ACC112 (cell line): ENCODE data around the gene STUM.

Experiments
- H2AFZ ChIP-seq: fragments of 200-600 bp; sonication (generic); one replicate; pipeline ENCODE4 v1.6.0; 2017; ENCODE audit warnings: antibody characterized with exemption, low read length; ENCODE audit not compliant: unreplicated experiment
- H3K27ac ChIP-seq: fragments of 200-600 bp; sonication (generic); 2 replicates; pipeline ENCODE4 v1.5.1; 2014; ENCODE audit warnings: low read depth, mild to moderate bottlenecking, antibody characterized with exemption, low read length, moderate library complexity
- H3K27me3 ChIP-seq: fragments of 200-600 bp; sonication (generic); 2 replicates; pipeline ENCODE4 v1.6.1; 2014; ENCODE audit warnings: mild to moderate bottlenecking, antibody characterized with exemption, low read length, moderate library complexity, mixed read lengths; ENCODE audit not compliant: insufficient read depth
- H3K36me3 ChIP-seq: fragments of 200-600 bp; sonication (generic); 2 replicates; pipeline ENCODE4 v1.6.1; 2016; ENCODE audit warnings: mild to moderate bottlenecking, antibody characterized with exemption, low read length, moderate library complexity, mixed read lengths; ENCODE audit not compliant: insufficient read depth
- H3K4me1 ChIP-seq: fragments of 200-600 bp; sonication (generic); one replicate; pipeline ENCODE4 v1.6.1; 2016; ENCODE audit warnings: low read length, mixed read lengths; ENCODE audit not compliant: insufficient read depth, unreplicated experiment, control insufficient read depth
- H3K4me3 ChIP-seq: fragments of 200-600 bp; sonication (generic); 2 replicates; pipeline ENCODE4 v1.5.1; 2014; ENCODE audit warnings: mild to moderate bottlenecking, low read depth, low read length
- H3K79me2 ChIP-seq: fragments of 200-600 bp; sonication (generic); one replicate; pipeline ENCODE4 v1.6.0; 2016; ENCODE audit warnings: low read length; ENCODE audit not compliant: control insufficient read depth, unreplicated experiment, insufficient read depth

Gene STUM

DNA sequence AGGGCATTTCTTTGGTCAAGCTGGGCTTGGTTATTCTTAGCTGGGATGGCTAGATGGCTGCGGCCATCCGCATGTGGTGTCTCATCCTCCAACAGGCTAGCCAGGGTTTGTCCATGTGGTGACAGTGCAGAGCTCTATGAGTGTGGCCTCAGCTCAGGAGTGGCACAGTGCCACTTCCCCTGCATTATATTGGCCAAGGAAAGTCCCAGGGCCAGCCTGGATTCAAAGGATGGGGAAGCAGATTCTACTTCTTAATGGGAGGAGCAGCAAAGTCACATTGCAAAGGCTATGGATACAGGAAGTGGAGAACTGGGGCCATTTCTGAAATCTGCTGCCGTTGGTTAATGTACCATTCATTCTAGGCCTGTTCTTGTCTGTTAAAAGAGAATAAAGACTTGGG lies 34.4 kb downstream of the STUM start:
- no peaks in the 10 kb centered on the region for H3K4me1 ChIP-seq
- H3K4me3 ChIP-seq, result no peak overlapping the region
- H3K79me2 ChIP-seq, result no peaks in the 10 kb centered on the region
- peaks cover 50% of the 10 kb centered on the region for H3K27me3 ChIP-seq
- H3K36me3 ChIP-seq, result no peaks in the 10 kb centered on the region
- H3K27ac ChIP-seq, result no peak overlapping the region
- no peak overlapping the region for H2AFZ ChIP-seq

DNA sequence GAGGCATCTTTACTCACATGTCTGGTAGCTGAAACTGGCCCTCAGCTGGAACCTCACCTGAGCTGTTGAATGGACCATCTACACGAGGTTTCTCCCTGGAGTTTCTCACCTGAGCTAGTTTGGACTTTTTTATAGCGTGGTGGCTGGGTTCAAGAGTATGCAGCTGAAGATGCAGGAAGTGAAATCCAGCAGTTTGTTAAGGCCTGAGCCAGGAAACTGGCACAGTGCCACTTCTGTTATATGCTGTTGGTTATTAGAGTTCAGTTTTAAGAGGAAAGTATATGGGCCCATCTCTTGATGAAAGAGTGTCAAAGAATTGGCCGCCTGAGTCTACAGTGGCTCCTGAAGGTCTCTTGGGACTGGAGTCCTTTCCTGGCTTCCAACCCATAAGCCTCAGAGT lies 35.6 kb downstream of the STUM start:
- no peak overlapping the region for H2AFZ ChIP-seq
- no peak overlapping the region for H3K27ac ChIP-seq
- no peaks in the 10 kb centered on the region for H3K79me2 ChIP-seq
- H3K27me3 ChIP-seq, result peaks cover 46% of the 10 kb centered on the region
- H3K4me1 ChIP-seq, result no peaks in the 10 kb centered on the region
- H3K36me3 ChIP-seq, result no peaks in the 10 kb centered on the region
- H3K4me3 ChIP-seq, result no peak overlapping the region

DNA sequence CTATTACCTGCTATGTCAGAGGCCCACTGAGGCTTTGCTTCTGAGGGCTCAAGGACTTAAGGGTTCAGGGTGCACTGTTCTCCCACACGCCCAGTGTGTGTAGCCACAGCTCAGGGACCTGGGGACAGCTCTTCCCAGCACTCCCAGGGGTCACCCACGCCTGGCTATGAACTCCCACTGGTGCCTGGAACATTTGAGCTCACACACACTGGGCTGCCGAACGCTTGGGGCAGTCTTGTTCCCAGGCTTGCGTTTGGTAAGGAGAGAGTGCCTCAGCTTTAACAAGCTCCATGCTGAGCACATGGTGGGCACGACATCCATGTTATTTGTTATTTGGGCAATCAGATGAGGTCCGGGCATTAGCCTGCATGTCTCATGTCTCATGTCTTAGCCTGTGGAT lies 37.6 kb downstream of the STUM start:
- Histone ChIP-seq H3K27me3 (peaks cover 37% of the 10 kb centered on the region), H3K4me1 (no peaks in the 10 kb centered on the region), H2AFZ (no peak overlapping the region)

DNA sequence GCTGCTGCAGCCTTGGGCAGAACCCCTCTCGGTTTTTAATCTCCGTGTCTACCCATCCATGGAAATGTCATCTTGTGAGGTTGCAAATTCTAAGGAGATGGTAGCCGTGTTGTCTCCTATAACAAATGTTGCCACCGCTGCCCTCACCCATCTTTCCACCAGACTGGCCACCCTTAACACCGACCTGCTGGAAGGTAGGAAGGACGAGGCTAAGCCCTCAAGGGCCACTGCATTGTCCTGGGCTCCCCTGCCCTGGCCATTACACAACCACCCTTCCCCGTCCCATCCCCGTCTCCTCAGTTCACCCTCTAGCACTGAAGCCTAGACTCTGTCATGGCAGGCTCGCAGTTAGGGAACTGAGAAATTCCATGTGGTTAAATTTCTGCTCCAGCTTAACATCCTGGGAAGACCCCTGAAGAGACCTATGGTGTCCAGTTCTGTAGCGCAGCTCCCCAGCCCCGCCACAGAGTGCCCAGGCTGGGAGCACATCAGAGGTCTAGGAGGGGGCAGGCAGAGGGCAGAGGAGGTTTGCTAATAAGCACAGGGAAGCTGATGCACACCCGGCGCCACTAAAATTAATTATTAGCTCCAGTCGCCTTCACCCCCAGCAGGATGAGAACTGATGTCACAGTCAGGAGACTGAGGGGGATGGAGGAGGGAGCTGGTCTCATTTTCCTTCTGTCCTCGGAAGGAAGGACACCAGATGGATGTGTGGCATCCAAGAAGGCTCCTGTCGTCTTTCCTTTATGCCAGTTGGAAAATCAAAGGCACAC lies 38.3 kb downstream of the STUM start:
- H3K4me3 ChIP-seq, result no peak overlapping the region
- no peak overlapping the region for H3K27ac ChIP-seq
- H3K27me3 ChIP-seq, result peaks cover 40% of the 10 kb centered on the region
- no peaks in the 10 kb centered on the region for H3K36me3 ChIP-seq
- H3K79me2 ChIP-seq, result no peaks in the 10 kb centered on the region
- no peak overlapping the region for H2AFZ ChIP-seq
- no peaks in the 10 kb centered on the region for H3K4me1 ChIP-seq

More for the DNA sequence above, 37.6 kb downstream of the STUM start:
- Histone ChIP-seq H3K36me3 (no peaks in the 10 kb centered on the region), H3K79me2 (no peaks in the 10 kb centered on the region), H3K4me3 (no peak overlapping the region), H3K27ac (no peak overlapping the region)

DNA sequence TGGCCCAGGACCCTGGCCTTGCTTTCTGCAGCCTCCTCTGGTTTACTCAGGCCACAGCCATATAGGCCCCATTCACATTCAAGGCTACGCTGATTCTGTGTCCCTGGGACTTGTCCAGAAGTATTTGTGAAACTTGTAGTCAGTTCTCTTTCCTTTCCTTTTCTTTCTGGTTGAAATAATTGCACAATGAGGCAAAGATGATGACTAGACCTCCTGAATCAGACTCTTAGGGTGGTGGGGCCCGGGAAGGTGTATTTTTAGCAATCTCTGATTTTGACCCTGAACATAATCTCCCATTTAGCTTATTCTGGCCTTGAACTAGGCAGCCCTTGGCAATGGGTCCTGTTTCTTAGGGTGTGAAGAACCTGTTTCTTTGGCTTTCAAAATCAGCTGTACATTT lies 39.9 kb downstream of the STUM start:
- H3K36me3 ChIP-seq, result no peaks in the 10 kb centered on the region
- no peak overlapping the region for H2AFZ ChIP-seq
- no peak overlapping the region for H3K27ac ChIP-seq
- H3K79me2 ChIP-seq, result no peaks in the 10 kb centered on the region
- H3K27me3 ChIP-seq, result peaks cover 34% of the 10 kb centered on the region
- H3K4me1 ChIP-seq, result no peaks in the 10 kb centered on the region
- H3K4me3 ChIP-seq, result no peak overlapping the region

DNA sequence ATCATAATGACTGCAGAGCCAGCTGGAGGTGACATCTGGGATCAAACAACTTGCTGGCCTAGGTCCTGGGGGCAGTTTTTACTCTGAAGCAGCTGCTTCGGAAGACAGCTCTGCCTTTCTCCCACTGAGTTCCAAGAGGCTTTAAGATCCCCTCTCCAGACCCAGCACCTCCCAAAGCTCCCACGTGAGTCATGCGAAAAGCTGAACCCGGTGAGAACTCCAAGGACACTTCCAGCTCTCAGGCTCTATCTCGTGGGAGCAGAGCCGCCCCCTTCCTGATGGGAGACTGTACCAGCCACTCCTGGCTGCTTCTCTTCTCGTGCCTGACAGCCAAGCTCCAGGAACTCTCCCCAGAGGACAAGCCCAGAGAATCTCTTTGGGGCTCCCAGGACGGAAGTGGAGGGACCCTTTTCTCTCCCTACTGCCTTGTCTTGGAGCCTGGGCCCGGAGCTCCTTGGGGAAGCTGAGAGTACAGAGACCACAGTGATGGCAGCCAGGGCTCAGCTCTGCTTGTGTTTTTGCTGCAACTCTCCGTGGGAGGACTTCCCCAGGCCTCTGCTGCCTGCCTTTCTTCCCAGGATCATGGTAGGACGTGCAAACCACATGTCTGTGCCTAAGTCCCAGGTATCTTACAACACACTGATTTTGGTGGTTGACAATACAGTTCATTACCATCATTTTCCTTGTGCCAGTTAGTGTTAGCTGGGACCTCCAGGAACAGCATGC lies 40.6 kb downstream of the STUM start:
- H3K4me1 ChIP-seq, result no peaks in the 10 kb centered on the region
- H3K27ac ChIP-seq, result no peak overlapping the region
- no peak overlapping the region for H2AFZ ChIP-seq
- H3K4me3 ChIP-seq, result no peak overlapping the region
- no peaks in the 10 kb centered on the region for H3K36me3 ChIP-seq
- no peaks in the 10 kb centered on the region for H3K79me2 ChIP-seq
- peaks cover 35% of the 10 kb centered on the region for H3K27me3 ChIP-seq

DNA sequence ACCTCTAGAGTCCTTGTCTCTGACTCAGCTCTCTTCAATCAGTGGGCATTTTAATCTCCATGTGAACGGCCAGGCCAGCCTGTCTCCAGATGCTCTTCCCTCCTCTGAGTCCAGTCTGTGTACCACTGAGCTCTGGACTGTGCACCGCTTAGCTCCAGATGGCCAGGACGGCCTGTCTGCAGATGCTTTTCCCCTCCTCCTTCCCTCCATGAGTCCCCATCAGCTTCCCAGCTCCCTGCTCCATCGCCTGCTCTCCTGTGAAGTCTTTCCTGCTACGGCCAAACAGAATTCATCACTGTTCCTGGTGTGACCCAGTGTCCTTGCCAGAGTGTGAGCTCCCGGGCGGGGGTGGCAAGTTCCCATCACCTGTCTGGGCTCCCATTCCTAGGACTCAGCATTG lies 42.0 kb downstream of the STUM start:
- Histone ChIP-seq H3K4me1 (no peaks in the 10 kb centered on the region), H2AFZ (no peak overlapping the region), H3K27ac (no peak overlapping the region), H3K4me3 (no peak overlapping the region), H3K36me3 (no peaks in the 10 kb centered on the region), H3K27me3 (peaks cover 36% of the 10 kb centered on the region), H3K79me2 (no peaks in the 10 kb centered on the region)

DNA sequence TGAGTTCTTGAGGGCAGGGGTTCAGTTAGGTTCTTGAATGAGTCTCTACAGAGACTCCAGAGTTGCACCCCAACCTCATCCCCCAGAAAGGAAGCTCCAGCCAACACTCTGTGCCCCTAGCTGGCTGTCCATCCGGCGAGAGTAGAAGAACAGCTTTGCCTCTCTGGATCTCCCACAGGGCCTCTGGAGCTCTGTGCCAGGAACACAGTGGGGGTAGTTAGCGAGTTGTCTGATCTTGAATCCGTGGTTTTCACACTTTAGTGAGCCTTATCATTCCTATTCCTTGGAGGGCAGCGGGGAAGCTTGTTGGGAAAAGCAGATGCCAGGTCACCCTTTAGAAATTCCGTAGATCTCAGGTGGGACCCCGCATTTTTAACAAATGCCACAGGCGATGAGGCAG lies 45.0 kb downstream of the STUM start:
- H3K27ac ChIP-seq, result no peak overlapping the region
- H3K4me1 ChIP-seq, result no peaks in the 10 kb centered on the region
- H2AFZ ChIP-seq, result no peak overlapping the region
- no peaks in the 10 kb centered on the region for H3K79me2 ChIP-seq
- H3K4me3 ChIP-seq, result no peak overlapping the region
- peaks cover 47% of the 10 kb centered on the region for H3K27me3 ChIP-seq
- no peaks in the 10 kb centered on the region for H3K36me3 ChIP-seq

DNA sequence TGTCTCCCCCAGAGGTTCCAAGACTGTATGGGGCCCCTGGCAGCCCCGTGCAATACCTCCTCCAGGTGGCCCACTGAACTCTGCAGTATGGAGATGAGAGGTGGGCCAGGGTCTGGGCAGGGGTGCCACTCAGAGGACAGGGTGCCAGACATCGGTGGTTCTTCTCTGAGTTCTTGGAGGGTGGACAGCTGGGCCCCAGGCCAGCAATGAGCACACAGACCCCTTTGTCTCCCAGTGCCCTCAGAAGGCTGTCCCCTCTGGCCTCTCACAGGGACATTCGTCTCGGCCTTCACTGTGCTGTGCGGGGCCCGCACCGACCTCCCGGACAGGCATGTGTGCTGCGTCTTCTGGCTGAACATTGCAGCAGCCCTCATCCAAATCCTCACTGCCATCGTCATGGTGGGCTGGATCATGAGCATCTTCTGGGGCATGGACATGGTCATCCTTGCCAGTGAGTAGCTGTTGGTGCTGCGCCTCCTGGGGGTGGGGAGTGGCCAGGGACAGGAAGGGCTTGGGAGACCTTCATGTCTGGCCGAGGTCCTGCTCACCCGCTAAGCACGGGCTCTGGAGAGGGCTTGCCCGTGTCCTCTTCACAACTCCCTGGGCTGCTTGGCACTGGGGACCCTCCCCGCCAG lies 48.1 kb downstream of the STUM start:
- H3K4me3 ChIP-seq, result no peak overlapping the region
- H3K36me3 ChIP-seq, result no peaks in the 10 kb centered on the region
- H3K27me3 ChIP-seq, result peaks cover 54% of the 10 kb centered on the region

DNA sequence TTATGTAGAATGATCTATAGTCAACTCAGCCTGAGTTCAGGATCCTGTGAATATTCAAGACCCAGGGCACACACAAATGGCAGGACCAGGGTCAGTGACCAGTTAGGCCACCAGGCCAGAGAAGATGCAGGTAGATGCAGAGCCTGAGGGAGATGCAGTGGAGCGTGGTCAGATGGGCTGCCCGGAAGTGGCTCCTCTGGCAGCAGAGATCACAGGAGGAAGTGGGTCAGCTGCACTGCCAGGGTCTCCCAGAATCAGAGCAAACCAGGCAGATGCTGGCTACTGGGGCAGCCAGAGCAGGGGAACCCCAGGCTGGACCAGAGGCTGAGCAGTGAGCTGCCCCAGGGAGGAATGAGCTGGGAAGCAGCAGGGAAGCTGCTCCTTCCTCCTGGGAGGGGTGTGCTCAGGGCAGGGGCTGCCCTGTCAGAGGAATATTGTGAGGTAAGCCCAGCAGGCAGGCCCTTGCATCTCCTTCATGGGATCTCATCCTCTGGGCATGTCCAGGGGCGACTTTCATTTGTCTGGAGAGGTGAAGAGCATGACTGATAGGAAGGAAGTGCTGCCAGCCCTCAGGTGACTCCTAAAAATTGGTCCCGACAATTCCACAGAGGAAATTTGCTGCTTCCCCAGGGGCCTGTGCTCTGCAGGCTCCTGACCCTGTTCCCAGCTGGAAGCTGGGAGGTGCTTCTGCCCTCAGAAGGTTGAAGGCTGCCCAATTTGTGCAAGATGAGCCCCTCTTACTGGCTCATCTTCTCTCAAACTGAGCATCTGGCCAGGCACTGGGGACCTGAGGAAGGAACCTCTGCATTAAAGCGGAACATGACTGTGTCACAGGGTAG lies 49.3 kb downstream of the STUM start:
- Histone ChIP-seq H3K27me3 (peaks cover 53% of the 10 kb centered on the region), H3K27ac (no peak overlapping the region), H3K36me3 (no peaks in the 10 kb centered on the region), H2AFZ (no peak overlapping the region), H3K4me1 (peaks cover 8% of the 10 kb centered on the region), H3K4me3 (no peak overlapping the region), H3K79me2 (no peaks in the 10 kb centered on the region)

More for the DNA sequence above, 48.1 kb downstream of the STUM start:
- Histone ChIP-seq H3K27ac (no peak overlapping the region), H2AFZ (no peak overlapping the region), H3K4me1 (no peaks in the 10 kb centered on the region), H3K79me2 (no peaks in the 10 kb centered on the region)
